K562 (cell line): Measurements from ENCODE around the gene SOSTDC1. TPM values are rescaled to one million over a fixed set of nuclear protein-coding genes. Genes with fewer than 3 reads are reported as not detected.

Experiments
- BCOR ChIP-seq: fragments of 450-650 bp; IDR thresholded peaks from 2 replicates; pipeline ENCODE4 v1.6.1; 2016
- CAMTA2 ChIP-seq: fragments of 250-450 bp; sonication (Bioruptor Pico); conservative IDR thresholded peaks from 2 replicates; pipeline ENCODE4 v1.5.1; 2022
- CBFA2T3 ChIP-seq: fragments of 450-650 bp; IDR thresholded peaks from 2 replicates; pipeline ENCODE4 v1.6.1; 2017
- CBX3 ChIP-seq, 2 experiments: IDR thresholded peaks; 1 replicate in 1 of 2; 2 replicates in 1 of 2; pipeline ENCODE4 v1.6.1; 2012; ENCODE audit warnings: inconsistent platforms in 2 of 2, low read length in 2 of 2, borderline replicate concordance in 1 of 2, control low read depth in 1 of 2
- CEBPZ ChIP-seq: fragments of 150-350 bp; IDR thresholded peaks from 2 replicates; pipeline ENCODE4 v1.6.1; 2014; ENCODE audit warnings: low read depth, mild to moderate bottlenecking, low read length, borderline replicate concordance
- E2F8 ChIP-seq: fragments of 450-650 bp; IDR thresholded peaks from 2 replicates; pipeline ENCODE4 v1.7.1; 2018; ENCODE audit warnings: mild to moderate bottlenecking, low read depth; ENCODE audit not compliant: partially characterized antibody
- EWSR1 ChIP-seq: fragments of 450-650 bp; IDR thresholded peaks from 2 replicates; pipeline ENCODE4 v1.6.1; 2018; ENCODE audit warnings: borderline replicate concordance, mild to moderate bottlenecking, low read depth, moderate library complexity; ENCODE audit not compliant: partially characterized antibody
- FOXP1 ChIP-seq: sonication (generic); formaldehyde crosslinking; IDR thresholded peaks from 2 replicates; pipeline ENCODE4 v1.8.0; 2022; ENCODE audit warnings: mild to moderate bottlenecking, missing genetic modification reagents
- LCOR ChIP-seq: sonication (generic); formaldehyde crosslinking; IDR thresholded peaks from 2 replicates; pipeline ENCODE4 v1.8.0; 2022; ENCODE audit warnings: mild to moderate bottlenecking, missing genetic modification reagents
- MAFK ChIP-seq: IDR thresholded peaks from 2 replicates; pipeline ENCODE4 v1.6.1; 2011; ENCODE audit warnings: low read length, improper control_type of control experiment
- MXD1 ChIP-seq: fragments of 250-450 bp; sonication (Bioruptor Pico); IDR thresholded peaks from 2 replicates; pipeline ENCODE4 v1.8.0; 2021; ENCODE audit warnings: borderline replicate concordance, mild to moderate bottlenecking, moderate library complexity; ENCODE audit not compliant: poor library complexity, severe bottlenecking
- POLR2A ChIP-seq: fragments of 450-650 bp; conservative IDR thresholded peaks from 2 replicates; pipeline ENCODE4 v1.6.1; 2016
- RUNX1 ChIP-seq: sonication (generic); IDR thresholded peaks from 2 replicates; pipeline ENCODE4 v1.6.1; 2016; ENCODE audit warnings: antibody characterized with exemption, low read depth
- SAFB2 ChIP-seq: fragments of 200-400 bp; formaldehyde crosslinking; IDR thresholded peaks from 2 replicates; pipeline ENCODE4 v1.6.1; 2018; ENCODE audit warnings: borderline replicate concordance, low read length, low read depth, moderate library complexity; ENCODE audit not compliant: severe bottlenecking
- SIN3B ChIP-seq: fragments of 450-650 bp; IDR thresholded peaks from 2 replicates; pipeline ENCODE4 v1.6.1; 2017; ENCODE audit warnings: low read depth, mild to moderate bottlenecking, moderate library complexity
- THAP12 ChIP-seq: fragments of 250-450 bp; sonication (Bioruptor Pico); IDR thresholded peaks from 2 replicates; pipeline ENCODE4 v1.9.0; 2021; ENCODE audit warnings: mild to moderate bottlenecking, inconsistent platforms
- ZNF165 ChIP-seq: fragments of 250-450 bp; sonication (Bioruptor Pico); IDR thresholded peaks from 2 replicates; pipeline ENCODE4 v1.4.0; 2020; ENCODE audit warnings: borderline replicate concordance
- ZNF232 ChIP-seq: sonication (generic); formaldehyde crosslinking; IDR thresholded peaks from 2 replicates; pipeline ENCODE4 v1.8.0; 2022; ENCODE audit warnings: mild to moderate bottlenecking, missing genetic modification reagents
- ZNF583 ChIP-seq: fragments of 250-450 bp; sonication (Bioruptor Pico); IDR thresholded peaks from 2 replicates; pipeline ENCODE4 v1.4.0; 2020
- ZNF717 ChIP-seq: fragments of 250-450 bp; sonication (Bioruptor Pico); IDR thresholded peaks from 2 replicates; pipeline ENCODE4 v1.5.0; 2021
- polyA plus RNA-seq, 8 experiments: library from polyadenylated mRNA; depleted of rRNA in 4 of 8; stranded (reverse) in 5 of 8; unstranded in 3 of 8; fragments of >200 nt; fragmentation: Nextera tagmentation in 2 of 8; fragmentation: Illumina TruSeq in 1 of 8; extraction: Ambion mirVana in 2 of 8; extraction: Trizol in 1 of 8; gene quantifications; 2 replicates each; pipeline versions ENCODE4 v1.2.1 to v1.2.3, GENCODE V29; 2011 to 2014; ENCODE audit warnings: inconsistent platforms in 1 of 8, missing spikeins in 1 of 8
- total RNA-seq, 7 experiments: library from RNA; depleted of rRNA in 6 of 7; stranded (reverse); fragments of >200 nt in 6 of 7; fragmentation: Illumina TruSeq in 2 of 7; extraction: Trizol in 2 of 7; gene quantifications; 2 replicates each; pipeline versions ENCODE4 v1.2.1 to v1.2.3, GENCODE V29; 2011 to 2021; ENCODE audit warnings: low replicate concordance in 1 of 7

SOSTDC1 gene
- total and polyA plus RNA-seq, 9 of the 15 experiments (the other 6 are each of a cell fraction or from before 2014, with no cell fraction given): 8.3 to 48.6 (median 15.9) TPM

GRCh38 chr7:16420649-16421332 is 44.7 kb downstream of the SOSTDC1 start (continued):
- TF ChIP-seq THAP12 (CRISPR knock-in tag) (peak; percentile 37; the same call in 1 of the 2 replicates), RUNX1 (peak; percentile 40; the same call in 1 of the 2 replicates), CAMTA2 (no peak), CBX3 (IDR thresholded peaks at IDR 0.05; ENCODE audit: borderline replicate concordance in 1 of 2, low read length in 2 of 2) (peak in 1 of 2 experiments; percentile 20; a peak in 1 of 3 replicates), ZNF165 (CRISPR knock-in tag) (no peak), LCOR (0 out of 2 replicates have a peak, but pooled peaks have one; percentile 54), FOXP1 (CRISPR knock-in tag) (peak; percentile 94), MAFK (0 out of 2 replicates have a peak, but pooled peaks have one; percentile 0), ZNF583 (CRISPR knock-in tag) (no peak), ZNF717 (peak; percentile 19; the same call in 1 of the 2 replicates), CEBPZ (no peak), E2F8 (peak; percentile 74), SAFB2 (no peak), CBFA2T3 (peak; percentile 51; the same call in 1 of the 2 replicates), POLR2A (peak; percentile 96), MXD1 (CRISPR knock-in tag) (no peak), BCOR (peak; percentile 63), SIN3B (peak; percentile 13; the same call in 1 of the 2 replicates), EWSR1 (no peak), ZNF232 (CRISPR knock-in tag) (peak; percentile 86; the same call in 1 of the 2 replicates)
